Spleen (tissue), 3 donors: ENCODE data around the gene CBLN3.

Source experiments
- POLR2A ChIP-seq, 3 donors: fragments of 450-650 bp; IDR thresholded peaks; one replicate each; pipeline ENCODE4 v1.5.1; 2017; ENCODE audit warnings: antibody characterized with exemption in 3 of 3, mild to moderate bottlenecking in 1 of 3
- POLR2AphosphoS5 ChIP-seq, 3 donors: sonication (generic); formaldehyde crosslinking; IDR thresholded peaks; one replicate each; pipeline ENCODE4 v1.5.1; 2017; ENCODE audit warnings: antibody characterized with exemption in 3 of 3

- TF ChIP-seq POLR2A (IDR thresholded peaks at IDR 0.05), result no peak
- TF ChIP-seq POLR2AphosphoS5 (IDR thresholded peaks at IDR 0.05), result no peak
Measured at GRCh38 chr14:24403294-24403998, 26.0 kb downstream of the CBLN3 start.
